NCI-H1105 treated with DMSO at 0.1 percent for 48 hours (cell line): Measurements from ENCODE around the gene HMGN4.
A peak's percentile ranks its signal among the peaks of the same experiment; 100 is the strongest.

Experiments used
- DNase-seq: peaks from one replicate; lab custom pipeline; 2025; lab: John Stamatoyannopoulos, UW

The HMGN4 gene

DNA sequence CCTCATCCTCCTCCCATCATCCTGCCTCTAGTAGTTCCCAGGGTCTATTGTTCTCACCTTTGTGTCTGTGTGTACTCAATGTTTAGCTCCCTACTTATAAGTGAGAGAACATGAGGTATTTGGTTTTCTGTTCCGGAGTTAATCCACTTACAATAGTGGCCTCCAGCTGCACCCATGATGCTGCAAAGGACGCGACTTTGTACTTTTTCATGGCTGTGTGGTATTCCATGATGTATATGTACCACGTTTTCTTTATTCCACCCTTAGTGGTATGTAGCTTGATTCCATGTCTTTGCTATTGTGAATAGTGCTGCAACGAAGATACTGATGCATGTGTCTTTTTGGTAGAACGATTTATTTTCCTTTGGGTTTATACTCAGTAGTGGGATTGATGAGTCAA is 40.1 kb downstream of the HMGN4 start:
- no peak for DNase-seq

DNA sequence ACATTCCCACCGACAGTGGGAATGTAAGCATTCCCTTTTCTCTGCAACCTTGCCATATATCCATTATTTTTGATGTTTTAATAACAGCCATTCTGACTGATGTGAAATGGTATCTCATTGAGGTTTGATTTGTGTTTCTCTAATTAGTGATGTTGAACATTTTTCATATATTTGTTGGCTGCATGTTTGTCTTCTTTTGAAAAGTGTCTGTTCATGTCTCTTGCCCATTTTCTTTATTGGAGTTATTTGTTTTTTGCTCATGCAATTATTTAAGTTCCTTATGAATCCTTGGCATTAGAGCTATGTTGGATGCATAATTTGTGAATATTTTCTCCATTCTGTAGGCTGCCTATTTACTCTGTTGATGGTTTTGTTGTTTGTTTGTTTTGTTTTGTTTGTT is 40.6 kb downstream of the HMGN4 start:
- no peak for DNase-seq

- no peak for DNase-seq
These were observed 43.2 kb downstream of the HMGN4 start for GRCh38 chr6:26581164-26581915.

DNA sequence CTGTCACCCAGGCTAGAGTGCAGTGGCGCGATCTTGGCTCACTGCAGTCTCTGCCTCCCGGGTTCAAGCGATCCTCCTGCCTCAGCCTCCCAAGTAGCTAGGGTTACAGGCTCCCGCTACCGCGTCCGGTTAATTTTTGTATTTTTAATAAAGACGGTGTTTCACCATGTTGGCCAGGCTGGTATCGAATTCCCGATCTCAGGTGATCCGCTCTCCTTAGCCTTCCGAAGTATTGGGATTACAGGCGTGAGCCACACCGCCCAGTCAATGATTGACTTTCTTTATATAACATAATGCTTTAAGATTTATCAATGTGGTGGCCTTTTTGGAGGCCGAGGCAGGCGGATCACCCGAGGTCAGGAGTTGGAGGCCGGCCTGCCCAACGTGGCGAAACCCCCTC is 50.8 kb downstream of the HMGN4 start:
- no peak for DNase-seq

GRCh38 chr6:26592649-26593048 is 54.5 kb downstream of the HMGN4 start:
- no peak for DNase-seq

- DNase-seq = no peak
These were observed 55.3 kb downstream of the HMGN4 start for GRCh38 chr6:26593278-26594130.

DNA sequence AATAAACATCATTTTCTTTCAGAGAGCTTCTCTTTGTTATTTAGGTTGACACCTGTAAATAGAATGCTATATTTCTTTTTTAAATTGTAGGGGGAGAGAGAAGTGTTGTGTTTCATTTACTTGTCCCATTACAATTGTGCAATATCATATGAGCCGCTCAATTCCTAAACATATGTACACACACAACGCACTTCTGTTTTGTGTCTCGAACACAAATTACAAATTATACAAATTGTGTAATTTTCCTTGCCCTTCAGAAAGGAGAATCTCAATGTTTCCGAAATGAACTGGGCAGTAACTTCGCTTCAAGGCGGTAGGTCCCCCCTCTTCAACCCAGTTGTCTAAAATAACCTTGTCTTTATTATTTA is 55.9 kb downstream of the HMGN4 start:
- DNase-seq = no peak

DNA sequence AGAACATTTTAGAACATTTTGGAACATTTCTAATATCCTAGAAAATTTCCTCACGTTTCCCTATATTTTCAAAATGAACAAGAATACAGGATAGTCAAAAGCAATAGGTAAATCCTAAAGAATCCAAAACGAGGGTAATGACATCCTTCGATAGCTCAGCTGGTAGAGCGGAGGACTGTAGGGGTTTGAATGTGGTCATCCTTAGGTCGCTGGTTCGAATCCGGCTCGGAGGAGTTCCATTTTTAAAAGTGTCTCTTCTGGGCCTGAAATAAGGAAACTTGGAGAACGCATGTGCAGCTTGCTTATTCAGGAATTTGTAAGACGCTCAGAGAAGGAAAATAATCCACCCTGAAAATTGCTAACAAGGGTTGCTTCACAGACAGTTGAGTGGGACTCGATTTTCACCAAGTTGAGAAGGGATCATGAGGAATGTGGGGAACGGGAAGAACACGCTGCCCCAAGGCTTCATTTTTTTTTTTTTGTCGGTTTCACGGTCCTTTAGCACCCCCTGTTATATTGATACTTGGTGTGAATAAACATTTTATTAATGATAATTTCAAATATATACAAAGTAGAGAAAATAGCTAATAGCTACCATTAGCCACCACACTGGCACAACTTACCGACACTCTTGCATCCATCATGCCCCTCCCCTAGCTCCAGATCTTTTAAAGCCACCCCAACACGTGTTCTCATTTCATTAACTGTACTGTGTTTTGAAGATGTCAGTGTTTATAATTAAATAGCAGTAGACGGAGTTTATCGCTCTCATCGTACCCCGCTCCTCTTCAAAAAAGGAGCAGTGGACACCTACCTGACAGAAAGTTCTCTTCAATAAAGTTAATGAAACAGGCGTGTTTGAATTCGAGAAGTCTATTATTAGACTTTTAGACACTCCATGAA is 56.8 kb downstream of the HMGN4 start:
- DNase-seq = peak; percentile 6

- peak; percentile 89 for DNase-seq
These were observed 57.6 kb downstream of the HMGN4 start for GRCh38 chr6:26595669-26596269.
